Prostate gland (tissue), 2 donors: ENCODE results near the gene GPR146.
"Not testable (repeated sequence)": the region's sequence is repeated elsewhere in the genome, so short reads cannot be mapped to it uniquely, and the experiment has no call there.

Experiments
- POLR2A ChIP-seq: fragments of 450-650 bp; IDR thresholded peaks from one replicate; pipeline ENCODE4 v1.6.1; 2016; ENCODE audit warnings: antibody characterized with exemption, mild to moderate bottlenecking
- POLR2AphosphoS5 ChIP-seq: sonication (generic); formaldehyde crosslinking; IDR thresholded peaks from one replicate; pipeline ENCODE4 v1.6.1; 2017; ENCODE audit warnings: antibody characterized with exemption
- TF ChIP-seq, protein P1 (sequence below), 4 experiments: fragments of 200-600 bp in 2 of 4; fragments of 450-650 bp in 2 of 4; sonication (generic) in 2 of 4; IDR thresholded peaks; 1 replicate in 3 of 4; 2 replicates in 1 of 4; pipeline ENCODE4 v1.5.1; 2016 to 2019; ENCODE audit warnings: antibody characterized with exemption in 4 of 4, mild to moderate bottlenecking in 2 of 4, moderate library complexity in 2 of 4

- TF ChIP-seq, protein P1, sequence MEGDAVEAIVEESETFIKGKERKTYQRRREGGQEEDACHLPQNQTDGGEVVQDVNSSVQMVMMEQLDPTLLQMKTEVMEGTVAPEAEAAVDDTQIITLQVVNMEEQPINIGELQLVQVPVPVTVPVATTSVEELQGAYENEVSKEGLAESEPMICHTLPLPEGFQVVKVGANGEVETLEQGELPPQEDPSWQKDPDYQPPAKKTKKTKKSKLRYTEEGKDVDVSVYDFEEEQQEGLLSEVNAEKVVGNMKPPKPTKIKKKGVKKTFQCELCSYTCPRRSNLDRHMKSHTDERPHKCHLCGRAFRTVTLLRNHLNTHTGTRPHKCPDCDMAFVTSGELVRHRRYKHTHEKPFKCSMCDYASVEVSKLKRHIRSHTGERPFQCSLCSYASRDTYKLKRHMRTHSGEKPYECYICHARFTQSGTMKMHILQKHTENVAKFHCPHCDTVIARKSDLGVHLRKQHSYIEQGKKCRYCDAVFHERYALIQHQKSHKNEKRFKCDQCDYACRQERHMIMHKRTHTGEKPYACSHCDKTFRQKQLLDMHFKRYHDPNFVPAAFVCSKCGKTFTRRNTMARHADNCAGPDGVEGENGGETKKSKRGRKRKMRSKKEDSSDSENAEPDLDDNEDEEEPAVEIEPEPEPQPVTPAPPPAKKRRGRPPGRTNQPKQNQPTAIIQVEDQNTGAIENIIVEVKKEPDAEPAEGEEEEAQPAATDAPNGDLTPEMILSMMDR (IDR thresholded peaks at IDR 0.05) = not testable (repeated sequence)
- TF ChIP-seq POLR2AphosphoS5, POLR2A: not testable (repeated sequence)
These were observed 29.7 kb downstream of the GPR146 start for GRCh38 chr7:1074018-1074417.
